Natural killer cell (primary cell): ENCODE data around the gene PAF1. TPM values are rescaled to one million over a fixed set of nuclear protein-coding genes. Genes with fewer than 3 reads are reported as not detected.

Experiments
- ATAC-seq, 3 donors: fragments of 150-1000 bp in 2 of 3; fragments of 200-7000 bp in 1 of 3; cut with Tn5 transposase; 1 replicate in 1 of 3; 2 replicates in 2 of 3; pipeline ENCODE4 v1.10.0; 2021; ENCODE audit warnings: mild to moderate bottlenecking in 2 of 3, moderate library complexity in 2 of 3
- DNase-seq, 2 donors: peaks; one replicate each; pipeline versions ENCODE4 v3.0.0 to v3.0.0-alpha.2; 2013 to 2021; ENCODE audit warnings: mixed read lengths in 1 of 2
- H3K27ac ChIP-seq: one replicate; pipeline ENCODE4 v1.5.1; 2013; ENCODE audit warnings: mild to moderate bottlenecking, low read length
- H3K27me3 ChIP-seq: one replicate; pipeline ENCODE4 v1.6.1; 2013; ENCODE audit warnings: low read length; ENCODE audit not compliant: control insufficient read depth, insufficient read depth
- H3K36me3 ChIP-seq: one replicate; pipeline ENCODE4 v1.6.1; 2013; ENCODE audit warnings: low read length; ENCODE audit not compliant: control insufficient read depth, insufficient read depth
- H3K4me1 ChIP-seq: one replicate; pipeline ENCODE4 v1.6.1; 2013; ENCODE audit warnings: low read length; ENCODE audit not compliant: control insufficient read depth, insufficient read depth
- H3K4me3 ChIP-seq: one replicate; pipeline ENCODE4 v1.5.1; 2013; ENCODE audit warnings: low read length
- H3K9me3 ChIP-seq: one replicate; pipeline ENCODE4 v1.6.1; 2013; ENCODE audit warnings: low read length; ENCODE audit not compliant: control insufficient read depth, insufficient read depth
- H3K27ac Mint-ChIP-seq, 2 donors: one replicate each; pipeline ENCODE4 v1.8.0; 2022; ENCODE audit warnings: mild to moderate bottlenecking in 2 of 2, mixed read lengths in 2 of 2, moderate library complexity in 1 of 2
- H3K27me3 Mint-ChIP-seq, 2 donors: one replicate each; pipeline ENCODE4 v1.8.0; 2022; ENCODE audit warnings: low read depth in 2 of 2, mixed read lengths in 2 of 2
- H3K36me3 Mint-ChIP-seq: one replicate; pipeline ENCODE4 v1.8.0; 2022; ENCODE audit warnings: mixed read lengths
- H3K4me1 Mint-ChIP-seq, 2 donors: one replicate each; pipeline ENCODE4 v1.8.0; 2022; ENCODE audit warnings: mixed read lengths in 2 of 2
- H3K4me3 Mint-ChIP-seq: one replicate; pipeline ENCODE4 v1.8.0; 2022; ENCODE audit warnings: mild to moderate bottlenecking, moderate library complexity, mixed read lengths
- H3K9me3 Mint-ChIP-seq, 2 donors: one replicate each; pipeline ENCODE4 v1.8.0; 2022; ENCODE audit warnings: mixed read lengths in 2 of 2
- WGBS: methylation state at CpG from one replicate; pipeline ENCODE4 v1.1.7; 2013; ENCODE audit warnings: missing lambda C conversion rate; ENCODE audit not compliant: insufficient coverage; 5-methylcytosine and 5-hydroxymethylcytosine counted together
- intact Hi-C: fragments of 100-400 bp; cut with micrococcal nuclease; formaldehyde crosslinking; loops from one replicate; pipeline ENCODE4 v1.14.2; 2022
- total RNA-seq, 4 donors: library from RNA; stranded (reverse); fragments of 120-200 nt in 1 of 4; gene quantifications; one replicate each; pipeline versions ENCODE4 v1.2.3 to v1.2.4, GENCODE V29; 2013 to 2022
- TF ChIP-seq, protein P1 (sequence below): fragments of 200-600 bp; IDR thresholded peaks from one replicate; pipeline ENCODE4 v1.8.0; 2022; ENCODE audit warnings: antibody characterized with exemption

Gene PAF1
- total RNA-seq, 3 donors from 2014 or later (not counting 1 experiment from before 2014, with no cell fraction given) = 54.3 to 80.9 (median 68.3) TPM

DNA sequence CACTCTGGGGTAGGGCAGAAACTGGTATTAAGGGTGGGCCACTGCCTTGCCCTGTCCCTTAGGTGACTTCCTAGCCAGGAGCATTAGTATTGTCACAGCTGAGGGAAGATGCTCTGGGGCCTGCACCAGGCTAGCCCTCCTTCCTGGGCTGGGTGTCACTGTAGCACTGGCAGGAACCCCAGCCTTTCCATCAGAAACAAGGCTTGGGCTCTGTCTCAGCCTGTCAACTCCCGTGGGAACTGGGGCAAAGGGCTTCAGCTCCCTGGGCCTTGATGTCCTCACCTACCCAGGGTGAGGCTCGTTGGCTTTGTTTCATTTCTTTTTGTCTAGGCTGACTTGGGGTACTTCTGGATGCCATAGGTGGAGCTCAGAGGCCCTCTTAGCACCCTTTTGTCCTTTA is 18.0 kb downstream of the PAF1 start:
- H3K4me1 ChIP-seq = no peaks in the 10 kb centered on the region
- no peak overlapping the region for H3K27ac ChIP-seq
- H3K27me3 Mint-ChIP-seq = no peaks in the 10 kb centered on the region
- TF ChIP-seq, protein P1, sequence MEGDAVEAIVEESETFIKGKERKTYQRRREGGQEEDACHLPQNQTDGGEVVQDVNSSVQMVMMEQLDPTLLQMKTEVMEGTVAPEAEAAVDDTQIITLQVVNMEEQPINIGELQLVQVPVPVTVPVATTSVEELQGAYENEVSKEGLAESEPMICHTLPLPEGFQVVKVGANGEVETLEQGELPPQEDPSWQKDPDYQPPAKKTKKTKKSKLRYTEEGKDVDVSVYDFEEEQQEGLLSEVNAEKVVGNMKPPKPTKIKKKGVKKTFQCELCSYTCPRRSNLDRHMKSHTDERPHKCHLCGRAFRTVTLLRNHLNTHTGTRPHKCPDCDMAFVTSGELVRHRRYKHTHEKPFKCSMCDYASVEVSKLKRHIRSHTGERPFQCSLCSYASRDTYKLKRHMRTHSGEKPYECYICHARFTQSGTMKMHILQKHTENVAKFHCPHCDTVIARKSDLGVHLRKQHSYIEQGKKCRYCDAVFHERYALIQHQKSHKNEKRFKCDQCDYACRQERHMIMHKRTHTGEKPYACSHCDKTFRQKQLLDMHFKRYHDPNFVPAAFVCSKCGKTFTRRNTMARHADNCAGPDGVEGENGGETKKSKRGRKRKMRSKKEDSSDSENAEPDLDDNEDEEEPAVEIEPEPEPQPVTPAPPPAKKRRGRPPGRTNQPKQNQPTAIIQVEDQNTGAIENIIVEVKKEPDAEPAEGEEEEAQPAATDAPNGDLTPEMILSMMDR = no peak
- 98% methylated on average over 2 of the region's 2 CpGs for WGBS
- H3K36me3 ChIP-seq = peaks cover 60% of the 10 kb centered on the region
- H3K36me3 Mint-ChIP-seq = no peaks in the 10 kb centered on the region
- H3K9me3 ChIP-seq = no peaks in the 10 kb centered on the region
- DNase-seq (no peak), ATAC-seq (no peak)
- intact Hi-C loops = no loop called here
- H3K4me1 Mint-ChIP-seq = peaks cover 0 to 5% of the 10 kb centered on the region in 2 donors
- no peaks in the 10 kb centered on the region for H3K9me3 Mint-ChIP-seq
- H3K27ac Mint-ChIP-seq = no peak overlapping the region
- H3K27me3 ChIP-seq = no peaks in the 10 kb centered on the region
- H3K4me3 Mint-ChIP-seq = no peak overlapping the region
- no peak overlapping the region for H3K4me3 ChIP-seq

DNA sequence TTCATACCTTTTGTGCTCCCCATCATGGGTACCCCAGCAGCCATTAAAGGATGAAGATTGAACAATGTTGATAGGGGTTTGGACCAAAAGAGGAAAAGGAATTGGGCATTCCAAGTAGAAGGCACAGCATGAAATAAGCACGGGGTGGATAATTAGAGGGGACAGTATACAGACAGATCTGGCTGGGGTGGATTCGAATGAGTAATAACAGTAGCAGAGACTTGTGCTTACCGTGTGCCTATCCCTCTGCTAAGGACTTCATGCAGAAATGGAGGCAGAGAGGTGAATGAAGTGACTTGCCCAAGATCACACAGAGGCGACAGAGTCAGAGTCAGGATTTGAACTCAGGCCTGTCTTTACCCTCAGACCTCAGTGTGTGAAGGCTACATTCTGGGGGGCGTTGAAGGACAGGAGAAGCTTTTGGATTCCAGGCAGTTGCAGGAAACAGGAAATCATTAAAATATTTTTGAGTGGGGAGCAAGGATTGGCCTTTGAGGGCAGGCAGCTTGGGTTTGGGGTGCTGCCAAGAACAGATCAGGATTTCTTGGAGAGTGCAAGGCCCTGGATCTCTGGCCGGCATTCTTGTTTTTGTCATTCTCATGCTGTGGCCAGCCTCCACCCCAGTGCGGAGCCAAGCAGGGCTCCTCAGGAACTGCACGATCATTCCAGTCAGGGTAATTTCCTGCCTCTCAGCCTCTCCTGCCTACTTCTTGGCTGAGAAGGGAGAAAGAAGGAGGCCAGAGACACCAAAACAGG is 18.7 kb downstream of the PAF1 start:
- TF ChIP-seq, protein P1 = no peak
- 82% methylated on average over 8 of the region's 8 CpGs for WGBS
- Histone ChIP-seq H3K4me3 (no peak overlapping the region), H3K9me3 (no peaks in the 10 kb centered on the region), H3K27me3 (no peaks in the 10 kb centered on the region), H3K27ac (no peak overlapping the region), H3K36me3 (peaks cover 52% of the 10 kb centered on the region), H3K4me1 (no peaks in the 10 kb centered on the region)
- ATAC-seq (no peak), DNase-seq (no peak)
- H3K4me1 Mint-ChIP-seq = peaks cover 0 to 5% of the 10 kb centered on the region in 2 donors
- H3K36me3 Mint-ChIP-seq = no peaks in the 10 kb centered on the region
- no peaks in the 10 kb centered on the region for H3K27me3 Mint-ChIP-seq
- no peak overlapping the region for H3K4me3 Mint-ChIP-seq
- no peaks in the 10 kb centered on the region for H3K9me3 Mint-ChIP-seq
- intact Hi-C loops = no loop called here
- H3K27ac Mint-ChIP-seq = peak overlapping the region in 1 of 2 donors; percentile 8

DNA sequence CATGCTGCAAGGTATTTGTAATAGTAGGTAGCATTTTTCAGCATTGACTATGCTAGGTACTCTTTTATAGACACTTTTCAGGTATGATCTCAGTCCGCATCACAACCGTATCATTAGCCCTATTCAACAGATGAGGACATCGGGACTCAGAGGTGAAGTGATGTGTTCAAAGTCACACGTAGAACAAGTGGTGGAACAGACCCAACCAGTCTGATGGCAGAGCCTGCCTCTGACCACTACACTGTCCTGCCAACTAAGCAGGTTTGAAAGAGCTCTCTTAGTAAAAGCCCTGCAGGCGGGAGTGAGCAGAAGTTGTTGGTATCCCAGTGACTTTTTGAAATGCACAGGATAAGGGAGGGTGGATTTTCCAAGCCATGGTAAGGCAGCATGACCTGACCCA is 20.2 kb downstream of the PAF1 start:
- H3K4me1 Mint-ChIP-seq = peaks cover 0 to 5% of the 10 kb centered on the region in 2 donors
- Histone ChIP-seq H3K27me3 (no peaks in the 10 kb centered on the region), H3K9me3 (no peaks in the 10 kb centered on the region), H3K36me3 (peaks cover 38% of the 10 kb centered on the region), H3K27ac (no peak overlapping the region), H3K4me1 (no peaks in the 10 kb centered on the region), H3K4me3 (no peak overlapping the region)
- no peaks in the 10 kb centered on the region for H3K36me3 Mint-ChIP-seq
- no peaks in the 10 kb centered on the region for H3K9me3 Mint-ChIP-seq
- H3K4me3 Mint-ChIP-seq = no peak overlapping the region
- H3K27me3 Mint-ChIP-seq = no peaks in the 10 kb centered on the region
- intact Hi-C loops = no loop called here
- 95% methylated on average over 5 of the region's 5 CpGs for WGBS
- no peak for ATAC-seq
- H3K27ac Mint-ChIP-seq = peak overlapping the region in 1 of 2 donors; percentile 31
- no peak for DNase-seq
- TF ChIP-seq, protein P1 = no peak

DNA sequence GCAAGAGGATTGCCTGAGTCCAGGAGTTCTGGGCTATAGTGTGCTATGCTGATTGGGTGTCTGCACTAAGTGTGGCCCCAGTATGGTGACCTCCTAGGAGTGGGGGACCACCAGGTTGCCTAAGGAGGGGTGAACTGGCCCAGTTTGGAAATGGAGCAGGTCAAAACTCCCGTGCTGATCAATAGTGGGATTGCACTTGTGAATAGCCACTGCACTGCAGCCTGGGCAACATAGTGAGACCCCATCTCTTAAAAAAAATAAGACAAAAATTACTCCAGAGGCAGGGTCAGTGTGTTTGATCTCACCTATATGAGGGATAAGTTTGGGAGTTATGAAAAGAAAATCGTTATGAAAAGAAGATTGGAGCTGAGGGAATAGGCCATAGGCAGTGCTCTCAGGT is 21.7 kb downstream of the PAF1 start:
- Histone ChIP-seq H3K4me1 (no peaks in the 10 kb centered on the region), H3K4me3 (no peak overlapping the region), H3K9me3 (no peaks in the 10 kb centered on the region), H3K27me3 (no peaks in the 10 kb centered on the region), H3K27ac (no peak overlapping the region), H3K36me3 (peaks cover 32% of the 10 kb centered on the region)
- DNase-seq (no peak), ATAC-seq (no peak)
- TF ChIP-seq, protein P1 = no peak
- no peaks in the 10 kb centered on the region for H3K9me3 Mint-ChIP-seq
- peaks cover 0 to 9% of the 10 kb centered on the region in 2 donors for H3K4me1 Mint-ChIP-seq
- no peaks in the 10 kb centered on the region for H3K27me3 Mint-ChIP-seq
- intact Hi-C loops = no loop called here
- H3K36me3 Mint-ChIP-seq = no peaks in the 10 kb centered on the region
- no peak overlapping the region for H3K27ac Mint-ChIP-seq
- H3K4me3 Mint-ChIP-seq = no peak overlapping the region
- 86% methylated on average over 2 of the region's 2 CpGs for WGBS
